ENCODE results near the gene GLYATL1B. TPM values are rescaled to one million over a fixed set of nuclear protein-coding genes. Genes with fewer than 3 reads are reported as not detected.
A peak's percentile ranks its signal among the peaks of the same experiment; 100 is the strongest.
"Not testable (repeated sequence)": the region's sequence is repeated elsewhere in the genome, so short reads cannot be mapped to it uniquely, and the experiment has no call there.

Gene GLYATL1B
- total RNA-seq, 1 donor from 2014 or later = 1.2 TPM

GRCh38 chr11:59095972-59096575, 10.0 kb downstream of the GLYATL1B start:
- DNase-seq (ENCODE audit: low spot score) = not testable (repeated sequence)

- DNase-seq (ENCODE audit: low spot score) = peak; percentile 56
Observed at GRCh38 chr11:59097113-59097708, 11.1 kb downstream of the GLYATL1B start.

GRCh38 chr11:59097938-59098337, 11.8 kb downstream of the GLYATL1B start:
- DNase-seq (ENCODE audit: low spot score) = not testable (repeated sequence)

- DNase-seq (ENCODE audit: low spot score) = peak; percentile 55
Observed at GRCh38 chr11:59102259-59102765, 16.2 kb downstream of the GLYATL1B start.

GRCh38 chr11:59106363-59107336, 20.5 kb downstream of the GLYATL1B start, which contains the start of gene FAM111B:
FAM111B (plus strand) TSS chr11:59107237; CDS start chr11:59109626, 2,389 bp downstream.
- DNase-seq (ENCODE audit: low spot score) = peak; percentile 96

- not testable (repeated sequence) for DNase-seq (ENCODE audit: low spot score)
Observed at GRCh38 chr11:59107721-59108120, 21.6 kb downstream of the GLYATL1B start.

- no peak for DNase-seq (ENCODE audit: low spot score)
Observed at GRCh38 chr11:59112494-59112893, 26.4 kb downstream of the GLYATL1B start.

GRCh38 chr11:59114344-59114743, 28.2 kb downstream of the GLYATL1B start:
- DNase-seq (ENCODE audit: low spot score) = no peak

GRCh38 chr11:59115553-59115952, 29.4 kb downstream of the GLYATL1B start:
- no peak for DNase-seq (ENCODE audit: low spot score)

- DNase-seq (ENCODE audit: low spot score) = no peak
Observed at GRCh38 chr11:59117774-59118173, 31.7 kb downstream of the GLYATL1B start.

- no peak for DNase-seq (ENCODE audit: low spot score)
Observed at GRCh38 chr11:59119826-59120225, 33.7 kb downstream of the GLYATL1B start.

- peak; percentile 77 for DNase-seq (ENCODE audit: low spot score)
Observed at GRCh38 chr11:59135648-59136461, 49.7 kb downstream of the GLYATL1B start.

GRCh38 chr11:59136551-59136950, 50.4 kb downstream of the GLYATL1B start:
- not testable (repeated sequence) for DNase-seq (ENCODE audit: low spot score)

- DNase-seq (ENCODE audit: low spot score) = no peak
Observed at GRCh38 chr11:59137190-59137589, 51.1 kb downstream of the GLYATL1B start.

GRCh38 chr11:59138643-59139042, 52.5 kb downstream of the GLYATL1B start:
- no peak for DNase-seq (ENCODE audit: low spot score)

GRCh38 chr11:59141191-59141590, 55.1 kb downstream of the GLYATL1B start:
- DNase-seq (ENCODE audit: low spot score) = no peak

- no peak for DNase-seq (ENCODE audit: low spot score)
Observed at GRCh38 chr11:59141673-59142460, 55.8 kb downstream of the GLYATL1B start.

GRCh38 chr11:59142530-59143507, 56.7 kb downstream of the GLYATL1B start, which contains the start of gene FAM111A:
FAM111A (plus strand) TSS chr11:59142856; CDS start chr11:59148873, 6,017 bp downstream.
- peak; percentile 95 for DNase-seq (ENCODE audit: low spot score)

GRCh38 chr11:59144096-59144495, 58.0 kb downstream of the GLYATL1B start:
- DNase-seq (ENCODE audit: low spot score) = no peak
